B cell (primary cell): ENCODE data around the gene NFATC2. TPM values are rescaled to one million over a fixed set of nuclear protein-coding genes. Genes with fewer than 3 reads are reported as not detected.

ENCODE experiments used
- ATAC-seq: fragments of 200-7000 bp; cut with Tn5 transposase; one replicate; pipeline ENCODE4 v1.10.0; 2021; ENCODE audit warnings: low read depth, mild to moderate bottlenecking, moderate number of reproducible peaks, moderate library complexity
- CTCF ChIA-PET: fragments of 350-600 bp; sonication (Branson Sonifier 250); formaldehyde crosslinking; loops from one replicate; lab custom pipeline; 2021; ENCODE audit warnings: antibody characterized with exemption, inconsistent platforms; lab: Charles Lee
- POLR2A ChIA-PET: fragments of 350-600 bp; sonication (Branson Sonifier 250); formaldehyde crosslinking; loops from one replicate; lab custom pipeline; 2021; ENCODE audit warnings: antibody characterized with exemption; lab: Charles Lee
- DNase-seq: peaks from one replicate; pipeline ENCODE4 v3.0.0; 2013
- H2AFZ ChIP-seq: 2 replicates; pipeline ENCODE4 v1.6.1; 2012; ENCODE audit warnings: mild to moderate bottlenecking, low read depth, low read length; ENCODE audit not compliant: insufficient read depth, poor library complexity, severe bottlenecking
- H3K27ac ChIP-seq, 2 donors: 1 replicate in 1 of 2; 2 replicates in 1 of 2; pipeline ENCODE4 v1.5.1; 2012 to 2013; ENCODE audit warnings: low read length in 2 of 2, mild to moderate bottlenecking in 2 of 2, moderate library complexity in 1 of 2
- H3K27me3 ChIP-seq, 4 experiments: fragments of 200-600 bp in 1 of 4; sonication (generic) in 1 of 4; replicated peaks in 1 of 4; 1 replicate in 2 of 4; 2 replicates in 2 of 4; pipeline versions ENCODE4 v1.6.1 to v1.7.0; 2013 to 2016; ENCODE audit warnings: low read length in 3 of 4, mild to moderate bottlenecking in 2 of 4, mixed read lengths in 1 of 4, moderate library complexity in 1 of 4; ENCODE audit not compliant: insufficient read depth in 4 of 4, control insufficient read depth in 3 of 4; ENCODE audit errors: control extremely low read depth in 1 of 4
- H3K36me3 ChIP-seq, 2 experiments: replicated peaks in 1 of 2; 1 replicate in 1 of 2; 2 replicates in 1 of 2; pipeline versions ENCODE4 v1.6.1 to v1.7.1; 2013; ENCODE audit warnings: low read length in 1 of 2; ENCODE audit not compliant: insufficient read depth in 2 of 2, control insufficient read depth in 1 of 2; ENCODE audit errors: control extremely low read depth in 1 of 2, extremely low read depth in 1 of 2
- H3K4me1 ChIP-seq, 2 donors: fragments of 200-600 bp in 1 of 2; sonication (generic) in 1 of 2; 1 replicate in 1 of 2; 2 replicates in 1 of 2; pipeline versions ENCODE4 v1.5.1 to v1.6.1; 2013 to 2017; ENCODE audit warnings: low read length in 2 of 2; ENCODE audit not compliant: control insufficient read depth in 2 of 2, insufficient read depth in 2 of 2
- H3K4me2 ChIP-seq: replicated peaks from 2 replicates; pipeline ENCODE3; 2012; ENCODE audit warnings: mild to moderate bottlenecking, low read depth, low read length; ENCODE audit not compliant: poor library complexity, severe bottlenecking
- H3K4me3 ChIP-seq, 5 experiments: fragments of 200-600 bp in 1 of 5; sonication (generic) in 1 of 5; 1 replicate in 3 of 5; 2 replicates in 2 of 5; pipeline versions ENCODE4 v1.5.1 to v1.7.0; 2011 to 2016; ENCODE audit warnings: low read length in 4 of 5, mild to moderate bottlenecking in 4 of 5, low read depth in 2 of 5, control low read depth in 1 of 5, moderate library complexity in 1 of 5; ENCODE audit not compliant: insufficient read depth in 1 of 5; ENCODE audit errors: control extremely low read depth in 1 of 5, extremely low read depth in 1 of 5
- H3K79me2 ChIP-seq: fragments of 200-600 bp; sonication (generic); one replicate; pipeline ENCODE4 v1.6.0; 2016; ENCODE audit warnings: low read length; ENCODE audit not compliant: control insufficient read depth, insufficient read depth
- H3K9ac ChIP-seq: fragments of 200-600 bp; sonication (generic); 2 replicates; pipeline ENCODE4 v1.6.1; 2017; ENCODE audit warnings: mild to moderate bottlenecking, low read length, moderate library complexity
- H3K9me3 ChIP-seq, 3 donors: one replicate each; pipeline versions ENCODE4 v1.6.1 to v1.7.1; 2013; ENCODE audit warnings: low read length in 2 of 3; ENCODE audit not compliant: control insufficient read depth in 2 of 3, insufficient read depth in 1 of 3; ENCODE audit errors: control extremely low read depth in 1 of 3
- H4K20me1 ChIP-seq: 2 replicates; pipeline ENCODE4 v1.6.0; 2012; ENCODE audit warnings: mild to moderate bottlenecking, low read length; ENCODE audit not compliant: insufficient read depth, control insufficient read depth, poor library complexity, severe bottlenecking
- H3K27ac Mint-ChIP-seq: one replicate; pipeline ENCODE4 v1.8.0; 2021; ENCODE audit warnings: mixed read lengths
- H3K27me3 Mint-ChIP-seq: one replicate; pipeline ENCODE4 v1.8.0; 2021; ENCODE audit warnings: mixed read lengths
- H3K4me1 Mint-ChIP-seq: one replicate; pipeline ENCODE4 v1.8.0; 2021; ENCODE audit warnings: mixed read lengths
- H3K4me3 Mint-ChIP-seq: one replicate; pipeline ENCODE4 v1.8.0; 2021; ENCODE audit warnings: mixed read lengths
- H3K9me3 Mint-ChIP-seq: one replicate; pipeline ENCODE4 v1.8.0; 2022; ENCODE audit warnings: mixed read lengths; ENCODE audit not compliant: insufficient read depth
- CTCF ChIP-seq: fragments of 200-600 bp; IDR thresholded peaks from one replicate; pipeline ENCODE4 v1.8.0; 2022; ENCODE audit warnings: antibody characterized with exemption, mild to moderate bottlenecking
- EZH2 ChIP-seq: IDR thresholded peaks from 2 replicates; pipeline ENCODE4 v1.6.1; 2012; ENCODE audit warnings: borderline replicate concordance, low read depth, mild to moderate bottlenecking, moderate library complexity, low read length; ENCODE audit not compliant: insufficient read depth, poor library complexity, severe bottlenecking
- WGBS: methylation state at CpG from one replicate; pipeline ENCODE4 v1.1.5; 2013; ENCODE audit warnings: missing lambda C conversion rate; ENCODE audit not compliant: insufficient coverage; 5-methylcytosine and 5-hydroxymethylcytosine counted together
- intact Hi-C: fragments of 100-400 bp; cut with micrococcal nuclease; formaldehyde crosslinking; loops from one replicate; pipeline ENCODE4 v1.10.0; 2022
- polyA plus RNA-seq: library from polyadenylated mRNA; depleted of rRNA; stranded (reverse); fragments of >200 nt; gene quantifications from 2 replicates; pipeline ENCODE4 v1.2.3, GENCODE V29; 2012
- total RNA-seq, 2 donors: library from RNA; stranded (reverse); fragments of 120-200 nt in 1 of 2; gene quantifications; 1 replicate in 1 of 2; 2 replicates in 1 of 2; pipeline versions ENCODE4 v1.2.3 to v1.2.4, GENCODE V29; 2013 to 2022

The NFATC2 gene
- total and polyA plus RNA-seq, 2 donors (not counting 1 experiment from before 2014, with no cell fraction given): 10.1 to 38.0 TPM

- Histone ChIP-seq H3K9me3 (no peaks in the 10 kb centered on the region), H3K9ac (no peak overlapping the region), H3K4me2 (no peak overlapping the region), H3K36me3 (peaks cover 0 to 77% of the 10 kb centered on the region in 2 experiments), H3K79me2 (peaks cover 9% of the 10 kb centered on the region), H3K4me1 (peaks cover 28 to 46% of the 10 kb centered on the region in 2 donors), H2AFZ (no peak overlapping the region), H3K27ac (no peak overlapping the region), H3K4me3 (no peak overlapping the region), H3K27me3 (no peaks in the 10 kb centered on the region), H4K20me1 (no peaks in the 10 kb centered on the region)
- Mint-ChIP-seq H3K4me3 (no peak overlapping the region), H3K27me3 (no peaks in the 10 kb centered on the region), H3K27ac (no peak overlapping the region), H3K9me3 (no peaks in the 10 kb centered on the region), H3K4me1 (peaks cover 55% of the 10 kb centered on the region)
- TF ChIP-seq CTCF (no peak), EZH2 (no peak)
- DNase-seq (no peak), ATAC-seq (no peak)
- CTCF ChIA-PET: no interaction called here
- POLR2A ChIA-PET: no interaction called here
- WGBS: 98% methylated on average over 12 of the region's 14 CpGs
- intact Hi-C loops: no loop called here
Observed at GRCh38 chr20:51427651-51428291, 114.7 kb downstream of the NFATC2 start.

- CTCF ChIA-PET: interaction anchor here (0.6 to 1.7 kb wide), 3 partner anchors 41 to 74 kb away, joined by 3 to 4 read pairs (median 3); no protein-coding TSS in a partner anchor
- Histone ChIP-seq H3K27ac (no peak overlapping the region), H3K4me1 (peaks cover 28 to 44% of the 10 kb centered on the region in 2 donors), H3K79me2 (peaks cover 8% of the 10 kb centered on the region), H3K9ac (no peak overlapping the region), H3K4me3 (no peak overlapping the region), H3K4me2 (no peak overlapping the region), H4K20me1 (no peaks in the 10 kb centered on the region), H3K36me3 (peaks cover 0 to 72% of the 10 kb centered on the region in 2 experiments), H3K27me3 (no peaks in the 10 kb centered on the region), H3K9me3 (no peaks in the 10 kb centered on the region), H2AFZ (no peak overlapping the region)
- TF ChIP-seq EZH2 (no peak), CTCF (no peak)
- ATAC-seq (no peak), DNase-seq (no peak)
- Mint-ChIP-seq H3K27ac (peak overlapping the region; percentile 54), H3K9me3 (no peaks in the 10 kb centered on the region), H3K4me1 (peaks cover 49% of the 10 kb centered on the region), H3K27me3 (no peaks in the 10 kb centered on the region), H3K4me3 (no peak overlapping the region)
- intact Hi-C loops: no loop called here
- 96% methylated on average over 16 of the region's 19 CpGs for WGBS
- POLR2A ChIA-PET: no interaction called here
Observed at GRCh38 chr20:51426718-51427650, 115.5 kb downstream of the NFATC2 start.
